EH (cell line): Measurements from ENCODE around the gene COPZ1.

ENCODE experiments used
- DNase-seq: peaks from one replicate; pipeline ENCODE4 v3.0.0-alpha.2; 2015; ENCODE audit warnings: low read depth

The COPZ1 gene

GRCh38 chr12:54377797-54378515 lies 53.0 kb downstream of the COPZ1 start:
- DNase-seq, result no peak

- peak; percentile 71 for DNase-seq
Observed at GRCh38 chr12:54378796-54379397, 54.0 kb downstream of the COPZ1 start.

- peak; percentile 88 for DNase-seq
Observed at GRCh38 chr12:54379398-54380201, 54.7 kb downstream of the COPZ1 start.

- DNase-seq, result no peak
Observed at GRCh38 chr12:54381136-54381535, 56.2 kb downstream of the COPZ1 start.

GRCh38 chr12:54383041-54383609 lies 58.2 kb downstream of the COPZ1 start:
- DNase-seq, result peak; percentile 92

GRCh38 chr12:54384591-54385041 lies 59.7 kb downstream of the COPZ1 start, which contains the start of gene ZNF385A:
TSS of gene ZNF385A (minus strand) at chr12:54384733. CDS start at chr12:54384514, 219 bp downstream.
- DNase-seq, result no peak

- DNase-seq, result no peak
Observed at GRCh38 chr12:54385251-54385914, 60.5 kb downstream of the COPZ1 start.

GRCh38 chr12:54386403-54387113 lies 61.6 kb downstream of the COPZ1 start:
- DNase-seq, result no peak

- DNase-seq, result no peak
Observed at GRCh38 chr12:54387114-54387467, 62.2 kb downstream of the COPZ1 start.

GRCh38 chr12:54388237-54389133 lies 63.6 kb downstream of the COPZ1 start:
- DNase-seq, result no peak

- no peak for DNase-seq
Observed at GRCh38 chr12:54389134-54389508, 64.2 kb downstream of the COPZ1 start.

GRCh38 chr12:54389607-54390175 lies 64.8 kb downstream of the COPZ1 start:
- no peak for DNase-seq

GRCh38 chr12:54390176-54390667 lies 65.3 kb downstream of the COPZ1 start:
- DNase-seq, result no peak

- DNase-seq, result no peak
Observed at GRCh38 chr12:54390668-54391551, 66.0 kb downstream of the COPZ1 start.

GRCh38 chr12:54392485-54393206 lies 67.7 kb downstream of the COPZ1 start:
- DNase-seq, result no peak

GRCh38 chr12:54393207-54393609 lies 68.3 kb downstream of the COPZ1 start:
- DNase-seq, result no peak

- no peak for DNase-seq
Observed at GRCh38 chr12:54393743-54394142, 68.8 kb downstream of the COPZ1 start.

- peak; percentile 67 for DNase-seq
Observed at GRCh38 chr12:54394281-54394719, 69.4 kb downstream of the COPZ1 start.
